Hematopoietic multipotent progenitor cell treated with erythropoietin and hydrocortisone succinate and interleukin-3 and kit ligand, for 6 days (in vitro differentiated cells): ENCODE data around the gene CALML5.

Source experiments
- DNase-seq: peaks from one replicate; pipeline ENCODE4 v3.0.0-alpha.2; 2015

The CALML5 gene, protein sequence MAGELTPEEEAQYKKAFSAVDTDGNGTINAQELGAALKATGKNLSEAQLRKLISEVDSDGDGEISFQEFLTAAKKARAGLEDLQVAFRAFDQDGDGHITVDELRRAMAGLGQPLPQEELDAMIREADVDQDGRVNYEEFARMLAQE

DNA sequence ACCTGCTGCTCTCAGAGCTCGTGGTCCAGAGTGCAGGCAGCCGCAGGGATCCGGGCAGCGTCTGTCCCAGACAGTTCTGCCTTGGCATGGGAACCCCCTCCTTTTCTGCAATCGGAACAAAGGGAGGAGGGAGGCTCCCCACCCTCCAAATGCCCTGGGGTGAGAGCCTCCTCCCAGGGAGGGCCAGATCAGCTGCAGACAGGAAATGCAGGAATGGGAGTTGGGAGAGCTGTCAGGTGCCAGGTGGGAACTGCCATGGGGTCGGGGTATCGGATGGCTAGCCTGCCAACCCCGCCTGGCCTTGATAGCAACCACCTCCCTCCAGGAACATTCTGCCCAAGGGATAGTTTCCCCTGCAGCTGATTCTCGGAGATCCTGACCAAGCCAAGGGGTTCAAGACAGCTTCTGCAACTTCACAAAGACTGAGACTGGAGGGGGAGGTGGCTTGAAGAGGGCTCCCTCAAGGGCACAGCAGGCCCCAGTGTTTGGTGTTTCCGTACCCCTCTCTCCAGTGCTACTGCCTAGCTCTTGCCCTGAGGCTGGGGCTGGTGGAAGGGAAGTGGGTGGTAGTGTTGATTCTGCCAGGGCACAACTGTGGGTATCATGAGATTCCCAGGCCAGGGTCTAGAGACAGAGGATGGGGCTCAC lies at the start of gene CALML5:
TSS of gene CALML5 (minus strand) at position 78 of the 648 bp plus-strand sequence. CDS start 132 bp downstream, outside the sequence.
- no peak for DNase-seq

DNA sequence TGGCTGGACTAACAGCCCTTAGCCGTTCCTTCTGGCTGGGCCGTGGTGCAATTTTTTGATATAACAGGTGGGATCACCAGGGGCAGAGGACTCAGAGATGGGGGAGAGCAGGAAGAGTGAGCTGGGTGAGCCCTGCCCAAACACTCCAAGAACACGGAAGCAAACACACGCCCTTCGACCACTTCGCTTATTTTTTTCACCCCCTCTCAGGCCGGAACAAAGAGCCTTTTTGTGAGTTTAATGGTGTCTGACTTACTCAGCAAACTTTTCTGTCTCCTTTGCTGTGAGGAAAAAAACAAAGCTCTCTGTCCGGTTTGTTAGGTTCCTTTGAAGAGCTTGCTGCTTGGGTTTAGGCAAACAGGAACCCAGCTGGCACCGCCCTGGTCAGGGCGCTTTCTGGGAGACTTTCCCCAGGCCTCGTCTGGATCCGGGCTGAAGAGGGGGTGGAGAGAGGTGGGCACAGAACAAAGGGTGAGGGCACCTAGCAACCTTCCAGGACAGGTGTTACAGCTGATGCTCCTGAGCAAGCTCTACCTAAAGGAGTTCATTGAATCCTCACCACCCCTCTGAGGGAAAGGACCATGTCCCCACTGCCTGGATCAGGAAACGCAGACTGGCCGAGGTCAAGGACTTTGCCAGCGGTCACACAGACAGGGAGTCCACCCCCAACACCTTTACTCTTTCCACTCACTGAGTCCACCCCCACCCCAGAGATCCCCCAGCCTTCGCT lies 48.7 kb upstream of the CALML5 start:
- DNase-seq, result peak; percentile 62

DNA sequence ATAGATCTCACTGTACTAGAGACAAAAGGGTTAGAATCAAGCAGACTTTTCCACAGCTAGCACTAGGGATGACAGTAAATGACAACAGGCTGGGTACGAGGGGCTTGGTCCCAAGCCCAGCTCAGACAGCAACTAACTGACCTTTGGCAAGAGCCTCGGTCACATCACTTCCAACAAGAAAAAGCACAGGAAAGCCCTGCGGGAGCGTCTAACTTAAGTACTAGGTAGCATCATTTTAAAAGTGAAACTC lies 48.2 kb upstream of the CALML5 start:
- no peak for DNase-seq

DNA sequence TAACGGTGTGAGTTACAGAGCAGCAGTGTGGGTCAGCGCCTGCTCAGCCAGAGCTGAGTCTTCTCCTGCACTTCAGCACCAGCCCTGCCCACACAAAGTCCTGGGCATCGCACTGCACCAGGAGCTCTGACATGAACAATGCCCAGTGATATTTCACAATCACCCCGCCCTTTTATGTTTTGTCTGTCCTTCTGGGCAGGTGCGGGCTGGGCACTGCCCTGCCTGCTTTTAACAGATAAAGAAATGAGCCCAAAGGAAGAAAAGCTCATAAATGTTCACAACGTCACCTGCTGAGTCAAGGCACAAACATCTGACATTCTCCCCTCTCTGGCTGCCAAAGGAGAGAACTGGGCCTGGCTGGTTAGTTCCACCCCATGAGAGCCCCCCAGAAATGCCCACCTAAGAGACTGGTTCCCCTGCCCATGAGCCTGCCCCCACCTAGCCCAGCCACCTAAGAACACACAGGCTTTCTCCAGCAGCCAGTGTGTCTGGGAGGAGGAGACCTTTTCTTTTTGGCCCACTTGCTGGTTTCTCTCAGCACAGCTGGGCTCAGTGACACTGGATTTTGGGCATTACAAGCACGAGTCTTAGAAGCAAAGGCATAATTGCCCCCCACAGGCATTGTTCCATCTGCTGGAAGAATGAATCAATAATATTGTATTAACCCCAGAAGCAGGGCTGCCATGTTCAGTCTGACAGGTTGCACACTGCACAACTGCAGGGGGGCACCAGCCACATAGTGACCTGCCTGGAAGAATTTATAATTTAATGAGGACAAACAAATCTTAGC lies 47.7 kb upstream of the CALML5 start:
- DNase-seq, result peak; percentile 95

DNA sequence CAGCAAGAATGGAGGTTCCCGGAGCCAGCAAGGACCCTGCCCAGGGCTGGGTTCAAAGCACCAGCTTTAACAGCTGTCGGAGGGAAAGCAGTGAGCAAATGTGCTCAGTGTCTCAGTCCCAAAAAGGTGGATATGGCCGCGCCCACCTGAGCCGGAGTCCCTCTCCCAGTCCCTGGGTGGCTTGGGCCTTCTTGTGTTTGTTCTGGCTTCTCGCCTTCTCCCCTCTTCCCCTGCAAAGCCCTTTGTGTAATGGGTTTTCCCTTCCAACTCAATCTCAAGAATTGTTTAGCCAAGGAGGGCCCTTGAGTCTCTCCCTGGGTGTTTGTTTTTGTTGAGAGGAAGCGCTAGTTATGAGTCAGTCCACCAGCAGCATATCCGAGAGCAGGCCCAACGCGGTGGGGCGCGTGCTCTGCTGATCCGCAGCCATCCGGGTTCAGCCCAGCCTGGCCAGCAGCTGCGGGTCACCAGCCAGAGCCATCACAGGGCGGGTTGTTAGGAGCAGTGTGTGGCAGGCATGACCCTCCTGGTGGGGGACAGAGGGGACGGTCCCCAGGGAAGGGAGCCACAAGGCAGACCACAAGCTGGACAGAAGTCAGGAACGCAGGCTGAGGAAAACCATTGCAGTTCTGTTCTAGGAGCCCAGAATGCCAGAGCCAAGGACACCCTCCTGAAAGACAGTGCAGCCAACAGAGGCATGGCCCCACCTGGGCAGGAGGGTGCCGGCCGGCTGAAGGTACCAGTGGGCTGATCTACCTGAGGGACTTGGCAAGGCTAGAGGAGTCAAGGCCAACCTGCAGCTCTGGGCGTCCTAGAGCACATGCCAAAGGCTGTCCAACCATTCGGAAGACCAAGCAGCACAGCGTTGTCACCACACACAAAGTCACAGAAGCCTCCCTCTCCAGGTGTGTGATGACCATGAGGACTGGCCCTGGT lies 46.7 kb upstream of the CALML5 start:
- DNase-seq, result no peak

DNA sequence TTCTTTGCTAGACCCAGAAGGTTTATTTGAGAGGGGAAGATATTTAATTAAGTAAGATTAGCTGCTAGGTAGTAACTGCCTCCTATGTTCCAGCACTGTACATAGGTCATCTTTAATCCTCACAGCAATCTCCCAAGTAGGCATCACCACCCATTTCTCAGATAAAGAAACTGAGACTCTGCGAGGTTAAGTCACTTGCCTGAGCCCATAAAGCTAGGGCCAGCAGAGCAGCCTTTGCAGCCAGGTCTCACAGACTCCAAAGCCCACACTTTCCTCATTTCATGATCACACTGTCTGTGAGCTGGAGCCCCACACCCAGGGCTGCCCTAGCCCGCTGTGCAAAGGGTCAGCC lies 46.0 kb upstream of the CALML5 start:
- no peak for DNase-seq

DNA sequence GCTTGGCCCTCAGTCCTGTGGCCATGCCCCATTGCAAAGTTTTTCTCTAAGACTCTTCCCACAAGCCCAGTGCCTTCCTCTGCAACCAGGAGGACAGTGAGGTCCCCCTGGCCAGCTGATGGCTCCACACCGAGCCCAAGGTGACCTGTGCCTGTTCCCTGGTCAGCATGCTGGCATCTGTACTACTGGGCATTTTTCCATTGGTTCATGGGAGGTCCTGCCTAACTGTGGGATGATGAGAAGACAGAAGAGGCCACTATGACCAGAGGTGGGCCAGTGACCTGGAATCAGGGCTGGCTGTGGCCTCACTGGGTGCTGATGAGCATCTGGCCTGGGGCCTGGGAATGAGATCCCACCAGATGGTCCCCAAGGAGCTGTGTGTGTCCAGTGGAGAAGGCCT lies 45.6 kb upstream of the CALML5 start:
- no peak for DNase-seq

DNA sequence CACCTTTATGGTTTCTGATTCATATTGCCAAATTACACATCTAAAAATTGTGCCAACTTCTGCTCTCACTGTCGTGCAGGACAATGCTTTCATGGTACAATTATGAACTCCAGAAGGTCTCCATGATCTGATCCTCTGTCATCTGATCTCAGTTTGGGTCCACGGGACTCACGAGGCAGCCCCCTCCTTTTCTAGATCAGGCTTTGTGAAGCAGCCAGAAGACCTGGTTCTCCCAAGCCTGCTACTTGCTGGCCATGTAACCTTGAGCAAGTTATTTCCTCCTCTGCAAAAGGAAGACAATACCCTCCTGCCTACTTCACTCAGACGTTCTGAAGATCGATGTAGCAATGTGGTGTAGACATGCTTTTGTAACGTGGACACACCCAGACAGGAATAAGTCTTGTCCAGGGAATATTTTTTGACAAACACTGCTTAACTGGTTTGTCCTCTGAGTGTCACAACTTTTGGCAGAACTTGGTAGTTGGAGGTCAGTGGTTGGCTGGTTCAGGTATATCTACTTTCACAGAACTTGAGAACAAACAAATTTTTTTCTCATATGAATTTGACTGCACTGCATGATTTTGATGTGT lies 44.9 kb upstream of the CALML5 start:
- no peak for DNase-seq

DNA sequence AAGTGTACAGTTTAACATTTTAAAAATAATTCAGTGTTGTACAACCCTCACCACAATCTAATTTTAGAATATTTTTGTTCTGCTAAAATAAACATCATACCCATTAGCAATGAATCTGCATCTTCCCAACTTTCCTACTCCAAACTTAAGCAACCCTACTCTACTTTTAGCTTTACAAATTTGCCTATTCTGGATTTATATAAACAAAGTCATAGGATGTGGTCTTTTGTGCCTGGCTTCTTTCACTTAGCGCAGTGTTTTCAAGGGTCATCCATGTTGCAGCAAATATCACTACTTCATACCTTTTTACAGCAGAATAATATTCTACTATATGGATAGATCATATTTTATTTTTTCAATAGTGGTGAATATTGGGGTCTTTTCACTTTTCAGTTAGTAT lies 44.3 kb upstream of the CALML5 start:
- DNase-seq, result no peak

DNA sequence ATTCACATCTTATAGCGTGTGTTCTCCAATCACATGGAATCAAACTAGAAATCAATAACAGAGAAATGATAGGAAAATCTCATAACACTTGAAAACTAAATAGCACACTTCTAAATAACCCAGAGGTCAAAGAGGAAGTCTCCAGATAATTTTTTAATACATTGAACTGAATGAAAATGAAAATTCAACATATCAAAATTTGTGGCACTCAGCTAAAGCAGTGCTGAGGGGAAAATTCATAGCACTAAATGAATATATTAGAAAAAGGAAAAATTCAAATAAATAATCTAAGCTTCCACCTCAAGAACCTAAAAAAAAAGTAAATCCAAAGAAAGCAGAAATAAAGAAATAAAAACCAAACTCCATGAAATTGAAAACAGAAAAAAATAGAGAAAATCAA lies 42.7 kb upstream of the CALML5 start:
- DNase-seq, result no peak

DNA sequence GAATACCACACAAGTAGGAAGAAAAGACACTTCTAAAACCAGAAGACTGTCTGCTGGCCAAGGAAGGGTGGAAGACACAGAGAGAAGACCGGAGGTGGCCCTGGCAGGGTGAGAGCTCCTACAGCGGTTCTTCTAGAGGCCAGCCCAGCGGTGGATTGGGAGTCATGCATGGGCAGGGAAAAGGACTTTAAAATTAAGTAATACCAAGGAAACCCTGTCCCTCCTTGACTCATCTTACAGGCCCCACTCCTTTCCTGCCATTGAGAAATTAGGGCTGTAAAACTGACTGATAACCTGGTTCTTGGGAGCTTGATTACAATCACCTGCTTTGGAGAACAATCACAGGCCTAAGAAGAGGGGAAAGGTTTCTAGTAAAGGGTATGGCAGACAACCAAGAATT lies 41.5 kb upstream of the CALML5 start:
- DNase-seq, result no peak

DNA sequence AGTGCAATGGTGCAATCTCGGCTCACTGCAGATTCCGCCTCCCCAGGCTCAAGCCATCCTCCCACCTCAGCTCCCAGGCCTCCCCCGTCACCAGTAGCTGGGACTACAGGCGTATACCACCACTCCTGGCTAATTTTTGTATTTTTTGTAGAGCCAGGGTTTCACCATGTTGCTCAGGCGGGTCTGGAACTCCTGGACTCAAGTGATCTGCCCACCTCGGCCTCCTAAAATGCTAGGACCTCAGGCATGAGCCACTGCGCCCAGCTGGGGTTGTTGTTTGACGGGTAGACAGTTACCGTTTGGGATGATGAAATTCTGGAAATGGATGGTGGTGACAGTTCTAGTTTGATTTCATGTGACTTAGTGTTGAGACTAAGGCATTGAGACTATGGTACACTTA lies 40.7 kb upstream of the CALML5 start:
- no peak for DNase-seq

DNA sequence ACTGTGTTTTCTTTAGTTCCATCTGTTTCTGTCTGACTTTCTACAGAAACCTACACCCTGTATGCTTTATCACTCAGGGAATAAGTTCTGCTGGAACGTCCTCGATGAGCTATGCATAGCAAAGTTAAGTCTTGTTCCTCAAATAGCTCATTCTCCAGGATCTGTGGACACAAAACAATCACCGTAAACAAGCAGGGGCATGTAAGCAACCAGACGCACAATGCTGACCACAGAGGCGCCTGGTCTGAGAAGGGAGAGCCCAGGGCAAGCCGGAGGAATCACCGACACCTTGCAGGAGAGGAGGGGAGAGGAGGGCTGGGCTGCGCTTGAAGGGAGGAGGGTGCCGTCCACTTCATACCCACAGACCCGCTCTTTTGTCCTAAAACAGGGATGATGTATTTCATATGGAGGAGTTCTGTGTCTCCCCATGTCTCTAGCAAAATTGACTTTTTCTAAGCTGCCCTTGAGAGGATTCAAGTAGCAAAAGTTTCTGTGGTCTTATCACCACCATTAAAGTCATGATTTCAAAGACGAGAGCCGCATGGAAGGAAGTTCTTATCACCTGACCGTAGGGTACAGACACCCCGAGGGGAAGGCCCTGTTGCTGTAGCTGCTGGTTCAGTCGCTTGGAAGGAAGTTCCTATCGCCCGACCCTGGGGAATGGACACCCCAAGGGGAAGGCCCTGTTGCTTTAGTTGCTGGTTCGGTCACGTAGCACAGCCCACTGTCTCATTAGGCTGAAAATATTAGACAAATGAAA lies 39.7 kb upstream of the CALML5 start:
- DNase-seq, result peak; percentile 75

DNA sequence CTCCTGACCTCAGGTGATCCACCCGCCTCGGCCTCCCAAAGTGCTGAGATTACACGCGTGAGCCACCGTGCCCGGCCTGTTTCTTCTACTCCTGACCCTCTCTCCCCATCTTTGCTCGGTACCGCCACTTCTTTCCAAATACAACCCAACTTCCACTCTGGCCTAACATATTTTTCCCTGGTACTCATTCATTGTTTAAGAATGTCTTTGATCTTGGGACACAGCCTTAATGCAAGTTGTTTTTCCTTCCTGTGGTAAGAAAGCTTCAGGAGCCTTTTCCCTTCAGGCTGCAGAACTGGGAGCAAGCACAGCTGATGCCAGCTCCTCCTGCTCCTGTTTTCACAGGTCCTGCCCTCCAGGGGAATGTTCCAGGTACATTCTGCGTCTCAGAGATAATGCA lies 39.1 kb upstream of the CALML5 start:
- no peak for DNase-seq

DNA sequence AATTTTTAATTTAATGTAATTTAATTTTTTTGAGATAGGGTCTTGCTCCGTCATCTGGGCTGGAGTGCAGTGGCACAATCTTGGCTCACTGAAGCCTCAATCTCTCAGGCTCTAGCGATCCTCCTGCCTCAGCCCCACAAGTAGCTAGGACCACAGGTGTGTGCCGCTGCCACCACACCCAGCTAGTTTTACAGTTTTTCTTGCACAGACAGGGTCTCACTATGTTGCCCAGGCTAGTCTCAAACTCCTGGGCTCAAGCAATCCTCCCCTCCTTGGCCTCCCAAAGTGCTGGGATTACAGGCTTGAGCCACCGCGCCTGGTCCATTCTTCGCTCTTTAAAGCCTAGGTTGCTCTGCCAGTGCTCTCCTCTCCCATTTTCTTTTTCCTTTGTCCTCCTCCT lies 38.3 kb upstream of the CALML5 start:
- DNase-seq, result no peak

DNA sequence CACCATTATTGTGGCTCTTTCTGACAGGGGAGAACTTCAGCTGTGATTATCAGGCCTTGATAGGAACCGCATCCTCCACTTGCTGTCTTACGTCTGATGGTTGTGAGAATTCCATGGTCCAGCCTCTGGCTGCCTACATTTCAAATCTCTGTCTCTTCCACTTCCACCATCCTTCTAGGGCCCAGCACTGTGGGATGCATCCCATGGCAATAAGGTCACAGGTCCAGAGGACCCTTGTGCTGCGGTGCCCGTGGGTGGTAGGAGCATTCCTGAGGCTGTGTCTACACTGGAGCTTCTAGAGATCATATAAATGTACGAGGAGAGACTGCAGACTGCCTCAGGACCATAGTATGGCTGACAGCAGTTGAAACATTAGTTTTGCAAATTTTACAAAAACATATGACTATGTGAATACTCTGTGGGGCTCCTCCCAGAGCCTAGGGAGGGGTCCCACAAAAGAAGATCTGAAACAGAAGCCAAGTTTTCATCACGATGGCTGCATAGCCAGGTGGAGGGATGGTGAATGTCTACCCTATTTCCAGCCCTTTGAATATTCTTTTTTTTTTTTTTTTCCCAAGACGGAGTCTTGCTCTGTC lies 37.2 kb upstream of the CALML5 start:
- DNase-seq, result no peak

DNA sequence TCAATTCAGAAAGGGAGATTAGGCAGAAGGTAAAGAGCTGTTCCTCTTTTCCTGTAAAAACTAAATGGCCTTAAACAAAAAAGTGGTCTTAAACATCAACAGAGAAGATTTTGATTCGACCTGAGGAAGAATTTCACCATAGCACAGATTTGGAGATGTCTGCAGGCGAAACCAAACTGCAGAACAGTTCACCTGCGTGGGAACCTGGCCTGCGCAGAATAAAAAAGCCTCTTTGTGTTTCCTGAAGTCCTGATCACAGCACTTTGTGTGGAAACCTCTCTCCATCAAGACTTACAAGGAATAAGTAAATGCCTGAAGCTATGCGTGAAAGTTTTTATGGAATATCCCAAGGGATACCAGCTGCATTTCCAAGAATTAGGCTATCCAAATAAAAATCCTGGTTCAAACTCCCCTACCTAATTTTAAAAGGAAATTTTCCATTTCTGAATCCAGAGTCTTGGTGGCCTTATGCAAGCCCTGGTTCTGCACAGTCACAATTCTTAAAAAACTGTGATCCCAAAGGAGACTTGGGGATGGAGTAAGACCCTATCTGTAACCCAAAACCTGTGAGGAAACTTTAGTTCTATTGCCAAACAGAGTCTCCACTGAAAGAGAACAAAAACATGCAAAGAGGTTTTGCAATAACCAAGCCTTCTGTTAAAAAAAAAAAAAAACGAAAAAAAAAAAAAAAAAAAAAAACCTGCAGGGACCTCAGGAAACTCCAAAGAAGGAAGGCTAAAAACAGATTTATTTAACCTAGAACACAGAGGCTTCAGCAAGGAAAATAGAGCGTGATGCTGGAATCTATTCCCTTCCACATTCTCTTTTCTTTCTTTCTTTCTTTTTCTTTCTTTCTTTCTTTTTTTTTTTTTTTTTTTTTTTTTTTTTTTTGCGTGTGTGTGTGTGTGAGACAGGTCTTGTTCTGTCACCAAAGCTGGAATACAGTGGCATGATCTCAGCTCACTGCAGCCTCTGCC lies 35.8 kb upstream of the CALML5 start:
- peak; percentile 52 for DNase-seq

DNA sequence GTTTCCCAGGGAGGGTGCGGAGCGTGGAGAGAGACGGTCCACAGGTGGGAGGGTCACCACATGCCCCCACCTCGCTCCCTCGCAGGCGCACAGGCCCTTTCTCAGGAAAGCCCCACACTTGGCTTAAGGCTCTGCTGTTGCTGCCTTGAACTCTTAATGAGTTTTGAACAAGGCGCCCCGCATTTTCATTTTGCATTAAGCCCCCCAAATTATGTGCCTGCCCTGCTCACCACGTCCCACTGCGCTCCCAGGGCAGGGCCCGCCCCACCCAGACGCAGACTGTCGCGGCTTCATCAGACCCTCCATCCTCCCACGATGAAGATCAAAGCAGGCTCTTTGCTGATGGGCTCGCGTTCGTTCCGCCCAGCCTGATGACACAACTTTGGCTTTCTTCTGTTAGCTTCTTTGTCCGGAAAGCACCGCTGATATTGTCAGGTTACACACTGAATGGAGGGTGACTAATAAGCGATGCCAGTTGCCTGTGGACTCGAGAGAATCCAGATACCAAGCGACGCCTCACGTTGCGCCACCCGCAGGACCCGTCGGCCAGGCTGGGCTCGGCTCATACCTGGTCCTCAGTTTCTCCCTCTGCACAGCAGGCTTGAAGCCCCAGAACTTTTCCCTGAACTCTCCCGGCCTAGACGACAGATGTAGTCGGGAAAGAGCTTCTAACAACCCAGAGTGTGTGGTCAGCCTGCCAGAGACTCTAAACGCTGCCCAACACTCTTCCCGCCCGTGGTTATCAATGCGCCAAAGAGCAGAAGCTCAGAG lies 34.9 kb upstream of the CALML5 start:
- DNase-seq, result no peak

DNA sequence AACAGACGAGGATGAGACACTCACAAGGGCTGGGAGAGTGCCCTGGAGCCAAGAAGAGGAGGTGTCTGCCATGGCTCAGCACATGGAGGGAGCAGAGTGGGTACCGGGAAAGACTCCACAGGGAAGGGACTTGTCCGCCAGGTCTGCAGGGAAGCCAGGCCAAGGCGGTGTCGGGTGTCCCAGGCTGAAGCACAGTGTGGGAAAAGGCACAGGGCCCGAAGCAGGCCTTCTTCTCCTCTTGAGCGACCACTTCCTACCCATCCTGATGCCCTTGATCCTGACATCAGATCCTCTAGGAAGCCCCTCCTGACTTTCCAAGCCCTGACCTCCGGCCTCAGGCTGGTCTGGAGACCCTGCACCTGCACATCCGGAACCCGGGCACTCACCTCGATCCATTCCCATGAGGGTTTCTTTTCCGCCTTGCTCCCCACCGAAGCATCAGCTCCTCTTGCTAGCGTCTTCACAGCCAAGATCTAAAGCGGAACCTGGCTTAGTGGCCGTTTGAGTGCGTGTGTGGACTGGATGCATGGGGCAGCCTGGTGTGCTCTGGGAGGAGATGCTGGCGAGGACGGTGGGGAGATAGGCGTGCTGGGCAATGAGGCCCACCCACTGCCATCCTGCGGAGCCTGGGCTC lies 33.8 kb upstream of the CALML5 start:
- no peak for DNase-seq
